ENCODE measurements around the gene PTER.
A peak's percentile ranks its signal among the peaks of the same experiment; 100 is the strongest.

PTER gene

GRCh38 chr10:16544591-16544990 lies 107.8 kb downstream of the PTER start:
- DNase-seq, result no peak

DNA sequence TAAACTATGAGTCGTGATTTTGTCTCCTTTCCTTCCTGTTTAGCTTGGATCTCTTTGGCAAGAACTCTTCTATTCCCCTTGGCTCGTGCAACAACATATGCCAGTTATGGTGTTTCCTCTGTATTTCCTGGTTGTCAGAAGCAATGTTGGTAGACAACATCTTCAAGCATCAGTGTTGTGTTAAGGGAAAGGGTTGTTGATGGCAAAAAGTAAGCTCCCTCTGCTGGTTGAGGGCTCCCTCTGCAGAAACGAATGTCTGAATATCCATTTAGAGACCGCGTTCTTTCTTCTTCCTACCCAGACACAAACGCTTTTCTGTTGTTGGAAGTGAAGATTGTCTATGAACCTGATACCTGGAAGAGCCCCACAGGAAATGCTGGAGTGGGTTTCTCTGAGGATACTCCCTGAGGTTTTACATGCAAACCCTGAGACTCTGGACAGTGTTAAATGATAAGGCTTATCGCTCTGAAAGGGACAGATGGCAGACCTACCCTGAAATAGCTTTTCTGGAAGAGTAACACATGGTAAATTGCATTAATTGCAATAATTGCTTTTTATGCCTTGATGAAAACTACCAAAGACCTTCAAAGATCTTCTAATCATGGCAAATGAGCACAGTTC lies 108.4 kb downstream of the PTER start:
- peak in 1 of 14 donors; percentile 61 for DNase-seq

DNA sequence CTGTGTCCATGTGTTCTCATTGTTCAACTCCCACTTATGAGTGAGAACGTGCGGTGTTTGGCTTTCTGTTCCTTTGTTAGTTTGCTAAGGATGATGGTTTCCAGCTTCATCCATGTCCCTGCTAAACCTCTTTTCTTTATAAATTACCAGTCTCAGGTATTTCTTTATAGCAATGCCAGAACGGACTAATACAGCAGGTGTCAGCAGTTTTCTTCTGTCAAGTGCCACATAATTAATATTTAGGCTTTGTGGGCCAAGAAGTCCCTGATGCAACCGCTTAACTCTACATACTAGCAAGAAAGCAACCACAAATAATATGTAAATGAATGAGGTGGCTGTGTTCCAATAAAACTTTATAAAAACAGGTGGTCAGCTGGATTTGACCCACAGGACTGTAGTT lies 111.2 kb downstream of the PTER start:
- no peak for DNase-seq

GRCh38 chr10:16559236-16559773 lies 122.5 kb downstream of the PTER start:
- DNase-seq, result no peak

- DNase-seq, result no peak
Observed at GRCh38 chr10:16562891-16563290, 126.1 kb downstream of the PTER start.

Measured in C1 segment of cervical spinal cord (tissue), 14 donors.